GM23338 (cell line): ENCODE measurements around the gene ABCC6. TPM values are rescaled to one million over a fixed set of nuclear protein-coding genes. Genes with fewer than 3 reads are reported as not detected.

ENCODE experiments used
- ATAC-seq: fragments of 200-7000 bp; cut with Tn5 transposase; 3 replicates; pipeline ENCODE4 v1.9.1; 2020
- DNase-seq: peaks from one replicate; pipeline ENCODE4 v3.0.0-alpha.2; 2015; ENCODE audit warnings: low spot score
- H2AFZ ChIP-seq: fragments of 200-600 bp; sonication (generic); 2 replicates; pipeline ENCODE4 v1.8.0; 2016; ENCODE audit warnings: antibody characterized with exemption, mild to moderate bottlenecking, moderate library complexity
- H3F3A ChIP-seq: fragments of 200-600 bp; sonication (generic); replicated peaks from 2 replicates; pipeline ENCODE4 v1.8.0; 2017; ENCODE audit warnings: antibody characterized with exemption, mixed run types, low read depth
- H3K27ac ChIP-seq: fragments of 200-600 bp; sonication (generic); 2 replicates; pipeline ENCODE4 v1.6.1; 2016; ENCODE audit warnings: low read depth
- H3K27me3 ChIP-seq: fragments of 200-600 bp; sonication (generic); 2 replicates; pipeline ENCODE4 v1.8.0; 2016; ENCODE audit warnings: mild to moderate bottlenecking, mixed run types, moderate library complexity; ENCODE audit not compliant: insufficient read depth
- H3K36me3 ChIP-seq: fragments of 200-600 bp; sonication (generic); 2 replicates; pipeline ENCODE4 v1.8.0; 2016; ENCODE audit warnings: mild to moderate bottlenecking; ENCODE audit not compliant: insufficient read depth
- H3K4me1 ChIP-seq: fragments of 200-600 bp; sonication (generic); 2 replicates; pipeline ENCODE4 v1.8.0; 2016; ENCODE audit warnings: mild to moderate bottlenecking, moderate library complexity; ENCODE audit not compliant: insufficient read depth
- H3K4me2 ChIP-seq: fragments of 200-600 bp; sonication (generic); 2 replicates; pipeline ENCODE4 v1.7.1; 2017; ENCODE audit warnings: mixed run types
- H3K4me3 ChIP-seq: fragments of 200-600 bp; sonication (generic); 2 replicates; pipeline ENCODE4 v1.6.1; 2016; ENCODE audit warnings: mixed run types
- H3K79me2 ChIP-seq: fragments of 200-600 bp; sonication (generic); replicated peaks from 2 replicates; pipeline ENCODE4 v1.8.0; 2017; ENCODE audit warnings: mild to moderate bottlenecking; ENCODE audit not compliant: insufficient read depth
- H3K9me2 ChIP-seq: fragments of 200-600 bp; sonication (generic); 2 replicates; pipeline ENCODE4 v1.8.0; 2017; ENCODE audit not compliant: insufficient read depth
- H4K20me1 ChIP-seq: fragments of 200-600 bp; sonication (generic); replicated peaks from 2 replicates; pipeline ENCODE4 v1.8.0; 2017; ENCODE audit warnings: mild to moderate bottlenecking; ENCODE audit not compliant: insufficient read depth
- H3K27ac Mint-ChIP-seq: 2 replicates; pipeline ENCODE4 v1.8.0; 2020; ENCODE audit warnings: inconsistent platforms, mild to moderate bottlenecking, moderate library complexity, mixed read lengths
- H3K27me3 Mint-ChIP-seq: 3 replicates; pipeline ENCODE4 v1.8.0; 2022; ENCODE audit warnings: low read depth, mild to moderate bottlenecking, moderate library complexity, mixed read lengths, inconsistent platforms; ENCODE audit not compliant: insufficient read depth, poor library complexity
- H3K36me3 Mint-ChIP-seq: 3 replicates; pipeline ENCODE4 v1.8.0; 2021; ENCODE audit warnings: low read depth, mild to moderate bottlenecking, inconsistent platforms, moderate library complexity, mixed read lengths
- H3K4me1 Mint-ChIP-seq: 3 replicates; pipeline ENCODE4 v1.8.0; 2020; ENCODE audit warnings: mild to moderate bottlenecking, inconsistent platforms, mixed read lengths
- H3K4me3 Mint-ChIP-seq: 3 replicates; pipeline ENCODE4 v1.8.0; 2021; ENCODE audit warnings: moderate library complexity, mild to moderate bottlenecking, inconsistent platforms, mixed read lengths
- H3K9me3 Mint-ChIP-seq: 3 replicates; pipeline ENCODE4 v1.8.0; 2020; ENCODE audit warnings: moderate library complexity, mild to moderate bottlenecking, inconsistent platforms, mixed read lengths
- CREB1 ChIP-seq: fragments of 250-450 bp; sonication (Bioruptor Pico); IDR thresholded peaks from 2 replicates; pipeline ENCODE4 v1.5.0; 2020; ENCODE audit warnings: low read depth, mild to moderate bottlenecking, moderate library complexity
- CTCF ChIP-seq, 2 experiments: fragments of 200-600 bp in 1 of 2; sonication (generic) in 1 of 2; conservative IDR thresholded peaks; 2 replicates each; pipeline versions ENCODE4 v1.5.1 to v1.6.1; 2016 to 2017; ENCODE audit warnings: antibody characterized with exemption in 2 of 2, low read depth in 2 of 2, mild to moderate bottlenecking in 2 of 2, moderate library complexity in 1 of 2
- ETS1 ChIP-seq: IDR thresholded peaks from 2 replicates; pipeline ENCODE4 v1.6.1; 2016; ENCODE audit warnings: antibody characterized with exemption
- EZH2 ChIP-seq: fragments of 200-600 bp; sonication (generic); IDR thresholded peaks from one replicate; pipeline ENCODE4 v1.8.0; 2017; ENCODE audit warnings: antibody characterized with exemption, mild to moderate bottlenecking, low read depth; ENCODE audit not compliant: unreplicated experiment
- EZH2phosphoT487 ChIP-seq: fragments of 200-600 bp; sonication (generic); IDR thresholded peaks from one replicate; pipeline ENCODE4 v1.8.1; 2018; ENCODE audit warnings: antibody characterized with exemption; ENCODE audit not compliant: unreplicated experiment
- JUNB ChIP-seq: IDR thresholded peaks from one replicate; pipeline ENCODE4 v1.6.1; 2016; ENCODE audit warnings: antibody characterized with exemption; ENCODE audit not compliant: unreplicated experiment
- NANOG ChIP-seq: IDR thresholded peaks from 2 replicates; pipeline ENCODE4 v1.6.1; 2016; ENCODE audit warnings: antibody characterized with exemption, borderline replicate concordance
- POLR2AphosphoS5 ChIP-seq: IDR thresholded peaks from 2 replicates; pipeline ENCODE4 v1.6.1; 2016; ENCODE audit warnings: antibody characterized with exemption, low read depth
- REST ChIP-seq: IDR thresholded peaks from one replicate; pipeline ENCODE4 v1.6.1; 2018; ENCODE audit warnings: antibody characterized with exemption; ENCODE audit not compliant: unreplicated experiment
- STAT1 ChIP-seq: IDR thresholded peaks from one replicate; pipeline ENCODE4 v1.6.1; 2016; ENCODE audit warnings: antibody characterized with exemption; ENCODE audit not compliant: unreplicated experiment
- ZNF114 ChIP-seq: fragments of 250-450 bp; sonication (Bioruptor Pico); IDR thresholded peaks from 2 replicates; pipeline ENCODE4 v1.5.0; 2020; ENCODE audit warnings: mild to moderate bottlenecking, moderate library complexity
- ZNF331 ChIP-seq: fragments of 250-450 bp; sonication (Bioruptor Pico); IDR thresholded peaks from 2 replicates; pipeline ENCODE4 v1.5.0; 2020; ENCODE audit warnings: low read depth, mild to moderate bottlenecking, moderate library complexity
- ZNF462 ChIP-seq: fragments of 250-450 bp; sonication (Bioruptor Pico); IDR thresholded peaks from 2 replicates; pipeline ENCODE4 v1.5.0; 2020; ENCODE audit warnings: mild to moderate bottlenecking, moderate library complexity
- polyA plus RNA-seq: library from polyadenylated mRNA; unstranded; fragments of >200 nt; fragmentation: Nextera tagmentation; extraction: Ambion mirVana; gene quantifications from 2 replicates; pipeline ENCODE4 v1.2.1, GENCODE V29; 2016
- total RNA-seq: library from RNA; depleted of rRNA; stranded (reverse); fragments of >200 nt; shearing (Covaris generic); gene quantifications from 2 replicates; pipeline ENCODE4 v1.2.3, GENCODE V29; 2014

ABCC6 gene
- total and polyA plus RNA-seq, 2 experiments from 2014 or later = 0.73 to 2.8 TPM

GRCh38 chr16:16141141-16141540 lies 82.2 kb downstream of the ABCC6 start:
- peaks cover 18% of the 10 kb centered on the region for H3K27me3 Mint-ChIP-seq
- Histone ChIP-seq H3F3A (0 out of 2 replicates have a peak, but pooled peaks cover 5% of the 10 kb centered on the region), H3K27ac (no peak overlapping the region), H4K20me1 (peaks cover 8% of the 10 kb centered on the region; the same call in 1 of the 2 replicates), H2AFZ (no peak overlapping the region), H3K4me1 (0 out of 2 replicates have a peak, but pooled peaks cover 4% of the 10 kb centered on the region), H3K79me2 (no peaks in the 10 kb centered on the region), H3K36me3 (peaks cover 30% of the 10 kb centered on the region), H3K4me3 (no peak overlapping the region), H3K4me2 (no peak overlapping the region), H3K27me3 (no peaks in the 10 kb centered on the region), H3K9me2 (no peaks in the 10 kb centered on the region)
- no peak overlapping the region for H3K4me3 Mint-ChIP-seq
- TF ChIP-seq CREB1 (CRISPR knock-in tag) = no peak
- TF ChIP-seq ZNF114 (CRISPR knock-in tag) = no peak
- no peak for TF ChIP-seq REST
- no peak for TF ChIP-seq STAT1
- no peak for TF ChIP-seq POLR2AphosphoS5
- TF ChIP-seq NANOG = no peak
- no peak for TF ChIP-seq ZNF331 (CRISPR knock-in tag)
- no peak for TF ChIP-seq ETS1
- no peak for TF ChIP-seq EZH2phosphoT487
- no peak for TF ChIP-seq CTCF (conservative IDR thresholded peaks at IDR 0.05; ENCODE audit: low read depth in 2 of 2)
- no peak for TF ChIP-seq JUNB
- TF ChIP-seq ZNF462 (CRISPR knock-in tag) = no peak
- TF ChIP-seq EZH2 = no peak
- H3K4me1 Mint-ChIP-seq = peaks cover 14% of the 10 kb centered on the region
- H3K9me3 Mint-ChIP-seq = no peaks in the 10 kb centered on the region
- DNase-seq (no peak), ATAC-seq (no peak)
- no peak overlapping the region for H3K27ac Mint-ChIP-seq
- peaks cover 66% of the 10 kb centered on the region for H3K36me3 Mint-ChIP-seq
